ENCODE measurements around the gene NOTO.

NOTO gene

GRCh38 chr2:73257425-73258125 is 55.2 kb downstream of the NOTO start:
- Histone ChIP-seq H3K27ac (ENCODE audit: insufficient read depth, low read depth, low read length, poor library complexity, severe bottlenecking) (no peak overlapping the region), H3K4me1 (ENCODE audit: control insufficient read depth, insufficient read depth, low read length) (peaks cover 7% of the 10 kb centered on the region), H3K4me3 (ENCODE audit: insufficient read depth, low read depth, low read length) (no peak overlapping the region), H3K9me3 (ENCODE audit: control insufficient read depth, low read length) (no peaks in the 10 kb centered on the region), H3K27me3 (ENCODE audit: control insufficient read depth, insufficient read depth, low read length, poor library complexity, severe bottlenecking) (no peaks in the 10 kb centered on the region), H3K36me3 (ENCODE audit: control insufficient read depth, insufficient read depth, low read length) (peaks cover 15% of the 10 kb centered on the region)
- 85 to 92% methylated on average over 10 of the region's 10 CpGs for WGBS, 2 experiments

DNA sequence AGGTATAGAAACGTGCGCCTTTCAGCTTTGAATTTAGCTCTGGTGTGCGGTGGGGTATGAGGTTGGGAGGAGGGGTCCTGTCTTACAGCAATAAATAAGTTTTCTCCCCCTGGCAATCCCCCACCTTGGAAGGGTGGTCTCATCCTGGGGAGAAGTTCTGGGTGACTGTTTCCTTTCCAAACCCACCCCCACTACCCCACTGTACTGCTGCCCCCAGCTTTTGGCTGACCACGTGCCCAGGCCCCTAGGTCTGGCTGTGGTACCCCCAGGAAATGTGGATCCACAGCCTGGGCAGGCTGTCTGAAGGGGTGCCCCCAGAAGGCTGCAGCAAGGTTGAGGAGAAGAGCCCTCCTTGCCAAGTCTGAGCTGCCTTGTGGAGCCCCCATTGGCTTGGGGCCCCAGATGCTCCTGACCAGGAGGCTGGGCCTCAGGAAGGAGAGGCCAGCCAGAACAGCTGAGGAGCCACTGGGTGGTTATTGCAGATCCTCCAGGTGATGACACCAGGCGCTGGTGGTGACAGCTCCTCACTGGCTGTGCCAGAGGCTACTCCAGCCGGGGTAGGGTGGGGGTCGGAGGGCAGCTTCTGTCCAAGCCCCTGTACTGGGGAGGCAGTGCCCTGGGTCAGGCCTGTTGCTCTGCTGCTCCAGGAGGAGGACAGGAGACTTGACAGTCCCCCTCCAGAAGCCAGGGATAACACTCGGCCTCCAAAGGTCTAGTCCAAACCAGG is 56.0 kb downstream of the NOTO start:
- Histone ChIP-seq H3K27me3 (ENCODE audit: control insufficient read depth, insufficient read depth, low read length, poor library complexity, severe bottlenecking) (no peaks in the 10 kb centered on the region), H3K4me3 (ENCODE audit: insufficient read depth, low read depth, low read length) (no peak overlapping the region), H3K9me3 (ENCODE audit: control insufficient read depth, low read length) (no peaks in the 10 kb centered on the region), H3K27ac (ENCODE audit: insufficient read depth, low read depth, low read length, poor library complexity, severe bottlenecking) (no peak overlapping the region), H3K36me3 (ENCODE audit: control insufficient read depth, insufficient read depth, low read length) (peaks cover 8% of the 10 kb centered on the region), H3K4me1 (ENCODE audit: control insufficient read depth, insufficient read depth, low read length) (peaks cover 7% of the 10 kb centered on the region)
- WGBS, 2 experiments = 92 to 93% methylated on average over 8 of the region's 8 CpGs

GRCh38 chr2:73258913-73259215 is 56.5 kb downstream of the NOTO start:
- Histone ChIP-seq H3K4me1 (ENCODE audit: control insufficient read depth, insufficient read depth, low read length) (peaks cover 7% of the 10 kb centered on the region), H3K27ac (ENCODE audit: insufficient read depth, low read depth, low read length, poor library complexity, severe bottlenecking) (no peak overlapping the region), H3K4me3 (ENCODE audit: insufficient read depth, low read depth, low read length) (no peak overlapping the region), H3K27me3 (ENCODE audit: control insufficient read depth, insufficient read depth, low read length, poor library complexity, severe bottlenecking) (no peaks in the 10 kb centered on the region), H3K9me3 (ENCODE audit: control insufficient read depth, low read length) (no peaks in the 10 kb centered on the region), H3K36me3 (ENCODE audit: control insufficient read depth, insufficient read depth, low read length) (peaks cover 2% of the 10 kb centered on the region)
- WGBS, 2 experiments = 94% methylated on average over 9 of the region's 9 CpGs

DNA sequence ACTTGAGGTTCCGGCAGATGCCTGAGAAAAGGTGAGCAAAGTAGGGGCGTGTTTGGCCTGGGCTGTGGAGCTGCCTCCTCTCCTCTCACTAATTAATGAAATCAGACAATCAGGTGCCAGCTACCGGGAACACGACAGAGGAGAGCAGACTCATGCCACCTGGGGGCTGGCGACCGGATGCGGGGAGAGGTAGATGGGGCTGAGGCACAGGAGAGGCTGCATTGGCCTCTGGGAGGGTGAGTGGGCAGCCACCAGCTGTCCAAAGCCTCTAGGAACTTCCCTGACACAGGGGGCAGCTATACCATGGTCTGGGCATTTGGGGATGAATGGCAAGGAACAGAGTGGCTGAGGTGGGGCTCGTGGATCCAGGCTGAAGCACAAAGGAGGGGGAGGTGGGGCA is 56.9 kb downstream of the NOTO start:
- no peaks in the 10 kb centered on the region for H3K36me3 ChIP-seq (ENCODE audit: control insufficient read depth, insufficient read depth, low read length)
- WGBS, 2 experiments = 90 to 92% methylated on average over 8 of the region's 8 CpGs
- H3K27me3 ChIP-seq (ENCODE audit: control insufficient read depth, insufficient read depth, low read length, poor library complexity, severe bottlenecking) = no peaks in the 10 kb centered on the region
- H3K4me1 ChIP-seq (ENCODE audit: control insufficient read depth, insufficient read depth, low read length) = peaks cover 7% of the 10 kb centered on the region
- H3K4me3 ChIP-seq (ENCODE audit: insufficient read depth, low read depth, low read length) = no peak overlapping the region
- no peak overlapping the region for H3K27ac ChIP-seq (ENCODE audit: insufficient read depth, low read depth, low read length, poor library complexity, severe bottlenecking)
- no peaks in the 10 kb centered on the region for H3K9me3 ChIP-seq (ENCODE audit: control insufficient read depth, low read length)

DNA sequence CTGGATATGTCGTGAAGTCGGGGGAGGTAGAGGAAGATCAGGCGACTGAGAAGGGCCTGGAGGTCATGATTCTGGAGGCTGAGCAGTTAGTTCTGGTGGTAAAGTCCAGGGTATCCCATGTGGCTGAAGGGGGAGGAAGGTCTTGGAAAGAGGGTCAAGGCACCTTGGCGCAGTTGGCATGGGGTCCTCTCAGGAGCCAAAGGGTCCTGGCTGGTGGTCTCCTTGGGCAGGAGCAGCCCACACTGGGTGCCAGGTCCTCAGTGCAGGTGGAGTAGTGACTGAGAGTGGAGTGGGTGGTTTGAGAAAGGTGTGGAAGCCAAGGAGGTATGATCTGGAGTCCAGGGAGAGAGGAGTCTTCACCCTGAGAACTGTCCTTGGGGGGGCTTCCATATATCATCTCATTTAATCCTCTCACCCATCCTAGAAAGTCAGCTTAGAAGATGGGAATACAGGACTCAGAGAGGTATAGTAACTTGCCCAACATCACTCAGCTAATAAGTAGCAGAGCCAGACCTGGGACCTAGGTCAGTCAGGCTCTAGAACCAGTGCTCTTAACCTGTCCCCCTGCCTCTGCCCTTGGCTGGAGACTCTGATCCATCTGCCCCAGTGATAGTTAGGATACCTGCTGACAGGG is 57.4 kb downstream of the NOTO start:
- Histone ChIP-seq H3K4me1 (ENCODE audit: control insufficient read depth, insufficient read depth, low read length) (peaks cover 7% of the 10 kb centered on the region), H3K4me3 (ENCODE audit: insufficient read depth, low read depth, low read length) (no peak overlapping the region), H3K27me3 (ENCODE audit: control insufficient read depth, insufficient read depth, low read length, poor library complexity, severe bottlenecking) (no peaks in the 10 kb centered on the region), H3K9me3 (ENCODE audit: control insufficient read depth, low read length) (no peaks in the 10 kb centered on the region), H3K27ac (ENCODE audit: insufficient read depth, low read depth, low read length, poor library complexity, severe bottlenecking) (no peak overlapping the region), H3K36me3 (ENCODE audit: control insufficient read depth, insufficient read depth, low read length) (no peaks in the 10 kb centered on the region)
- 93 to 94% methylated on average over 4 of the region's 4 CpGs for WGBS, 2 experiments

- 37 to 42% methylated on average over 17 of the region's 17 CpGs for WGBS, 2 experiments
- no peaks in the 10 kb centered on the region for H3K9me3 ChIP-seq (ENCODE audit: control insufficient read depth, low read length)
- no peak overlapping the region for H3K27ac ChIP-seq (ENCODE audit: insufficient read depth, low read depth, low read length, poor library complexity, severe bottlenecking)
Observed at GRCh38 chr2:73260338-73260984, 58.1 kb downstream of the NOTO start.

More at GRCh38 chr2:73260338-73260984, 58.1 kb downstream of the NOTO start:
- H3K4me3 ChIP-seq (ENCODE audit: insufficient read depth, low read depth, low read length) = no peak overlapping the region
- peaks cover 7% of the 10 kb centered on the region for H3K4me1 ChIP-seq (ENCODE audit: control insufficient read depth, insufficient read depth, low read length)
- no peaks in the 10 kb centered on the region for H3K36me3 ChIP-seq (ENCODE audit: control insufficient read depth, insufficient read depth, low read length)
- H3K27me3 ChIP-seq (ENCODE audit: control insufficient read depth, insufficient read depth, low read length, poor library complexity, severe bottlenecking) = no peaks in the 10 kb centered on the region

Measured in ectodermal cell (in vitro differentiated cells).